GM19023 (cell line): ENCODE data around the gene ZFP3.
"Not testable (repeated sequence)": the region's sequence is repeated elsewhere in the genome, so short reads cannot be mapped to it uniquely, and the experiment has no call there.

Source experiments
- ATAC-seq: cut with Tn5 transposase; IDR thresholded peaks from one replicate; pipeline ENCODE4 v1.9.1; 2021; ENCODE audit warnings: mild to moderate bottlenecking, moderate library complexity; ENCODE audit not compliant: unreplicated experiment

ZFP3 gene

DNA sequence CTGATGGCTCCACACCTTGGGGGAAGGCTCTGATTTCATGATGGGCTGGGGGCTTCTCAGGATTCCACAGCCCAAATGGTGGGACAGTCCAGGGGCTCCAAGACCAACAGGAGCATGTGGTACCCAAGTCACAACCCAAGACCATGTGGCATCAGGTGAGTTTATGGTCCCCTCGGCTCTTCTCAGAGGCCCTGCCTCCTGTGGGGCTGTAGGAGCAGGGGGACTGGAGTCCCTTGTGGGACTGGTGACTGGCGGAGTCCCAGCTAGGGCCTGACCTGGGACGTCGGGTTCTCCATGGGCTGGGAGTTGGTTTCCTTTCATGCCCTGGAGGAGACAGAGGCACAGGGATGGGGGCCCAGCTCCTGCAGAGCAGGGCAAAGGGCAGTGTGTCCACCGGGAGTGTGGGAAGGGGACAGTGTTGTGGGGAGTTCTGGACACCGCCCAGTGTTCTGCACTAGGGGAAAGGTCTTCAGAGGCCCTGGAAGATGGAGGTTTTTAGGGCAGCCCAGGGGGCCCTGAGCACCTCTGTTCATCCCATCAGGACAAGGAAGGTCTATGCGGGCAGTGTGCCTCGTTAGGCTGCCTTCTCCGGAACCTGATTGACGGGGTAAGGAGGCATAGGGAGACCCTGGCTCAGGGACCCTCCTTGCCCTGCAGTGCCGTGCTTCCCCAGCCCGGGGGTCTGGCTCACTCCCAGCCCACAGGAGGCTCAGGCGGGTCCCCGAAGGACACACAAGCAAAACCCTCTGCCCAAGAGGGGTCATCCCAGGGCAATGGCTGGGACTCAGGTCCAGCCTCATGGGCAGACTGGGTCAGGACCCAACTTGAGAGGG is 58.5 kb downstream of the ZFP3 start:
- not testable (repeated sequence) for ATAC-seq

DNA sequence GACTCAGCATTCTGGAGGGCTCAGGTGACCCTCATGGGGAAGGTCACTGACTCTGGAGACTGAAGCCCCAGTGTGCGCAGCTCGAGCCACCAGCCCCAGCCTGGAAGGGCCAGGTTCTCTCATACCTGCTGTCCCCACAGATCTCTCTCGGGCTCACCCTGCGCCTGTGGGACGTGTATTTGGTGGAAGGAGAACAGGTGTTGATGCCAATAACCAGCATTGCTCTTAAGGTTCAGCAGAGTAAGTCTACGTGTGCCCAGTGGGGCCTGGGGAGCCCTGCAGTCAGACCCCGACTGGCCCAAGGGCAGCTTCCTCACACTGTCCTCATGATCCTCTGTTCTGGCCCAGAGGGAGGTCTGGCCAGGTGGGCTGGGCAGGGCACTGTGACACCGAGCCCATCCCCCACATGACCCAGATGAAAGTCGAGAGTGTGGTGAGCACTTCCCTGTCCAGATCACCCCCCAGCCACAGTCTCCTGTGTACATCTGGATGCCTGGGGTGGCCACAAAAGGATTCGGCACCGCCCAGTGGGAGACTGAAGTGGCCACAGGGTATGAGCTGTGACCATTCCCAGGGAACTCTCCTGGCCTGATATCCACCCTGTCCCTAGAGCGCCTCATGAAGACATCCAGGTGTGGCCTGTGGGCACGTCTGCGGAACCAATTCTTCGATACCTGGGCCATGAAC is 59.4 kb downstream of the ZFP3 start:
- ATAC-seq: not testable (repeated sequence)

DNA sequence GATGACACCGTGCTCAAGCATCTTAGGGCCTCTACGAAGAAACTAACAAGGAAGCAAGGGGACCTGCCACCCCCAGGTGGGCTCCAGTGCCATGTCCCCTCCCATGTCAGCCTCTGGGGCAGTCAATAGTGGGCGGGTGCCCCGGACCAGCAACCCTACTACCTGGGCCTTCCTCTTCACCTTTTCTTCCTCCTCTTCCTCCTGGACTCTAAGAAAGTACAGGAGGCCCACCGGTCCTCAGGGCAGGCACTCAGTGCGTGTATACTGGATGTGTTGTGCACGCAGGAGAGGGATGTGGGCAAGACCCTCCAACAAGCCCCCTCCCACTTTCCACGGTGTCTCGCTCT is 59.9 kb downstream of the ZFP3 start:
- not testable (repeated sequence) for ATAC-seq

DNA sequence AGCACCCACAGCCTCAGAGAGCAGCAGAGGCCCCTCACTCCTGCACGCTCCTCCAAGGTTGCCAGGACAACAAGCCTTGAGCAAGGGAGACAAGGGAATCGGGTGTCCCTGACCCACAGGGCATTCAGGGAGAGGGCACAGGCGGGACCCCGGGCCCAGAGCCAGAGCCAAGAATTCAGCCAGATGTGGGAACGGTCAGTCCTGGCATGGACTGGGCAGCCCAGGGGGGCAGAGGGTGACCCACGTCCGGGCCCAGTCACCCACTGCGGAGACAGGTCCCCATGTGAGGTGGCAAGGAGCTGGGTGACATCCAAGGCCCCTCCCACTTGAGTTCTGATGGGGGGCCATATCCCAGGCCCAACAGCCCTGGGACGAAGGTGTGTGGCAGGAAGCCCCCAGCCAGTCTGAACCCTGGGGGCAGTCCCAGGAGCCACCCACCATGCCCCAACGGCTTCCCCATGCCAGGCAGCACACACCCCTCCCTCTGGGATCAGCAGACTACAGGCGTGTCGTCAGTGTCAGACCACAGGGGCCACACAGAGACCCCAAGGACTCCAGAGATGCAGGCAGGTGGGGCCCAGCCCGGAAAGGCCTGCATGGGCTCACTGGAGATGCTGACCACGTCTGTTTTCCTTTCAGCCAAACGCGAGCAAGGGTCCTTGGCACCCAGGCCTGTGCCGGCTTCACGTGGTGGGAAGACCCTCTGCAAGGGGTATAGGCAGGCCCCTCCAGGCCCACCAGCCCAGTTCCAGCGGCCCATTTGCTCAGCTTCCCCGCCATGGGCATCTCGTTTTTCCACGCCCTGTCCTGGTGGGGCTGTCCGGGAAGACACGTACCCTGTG is 60.6 kb downstream of the ZFP3 start:
- no peak for ATAC-seq

DNA sequence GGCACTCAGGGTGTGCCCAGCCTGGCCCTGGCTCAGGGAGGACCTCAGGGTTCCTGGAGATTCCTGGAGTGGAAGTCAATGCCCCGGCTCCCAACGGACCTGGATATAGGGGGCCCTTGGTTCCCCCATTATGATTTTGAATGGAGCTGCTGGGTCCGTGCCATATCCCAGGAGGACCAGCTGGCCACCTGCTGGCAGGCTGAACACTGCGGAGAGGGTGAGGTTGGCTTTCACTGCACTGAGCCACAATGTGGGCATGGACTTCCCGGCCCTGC is 61.1 kb downstream of the ZFP3 start:
- no peak for ATAC-seq

DNA sequence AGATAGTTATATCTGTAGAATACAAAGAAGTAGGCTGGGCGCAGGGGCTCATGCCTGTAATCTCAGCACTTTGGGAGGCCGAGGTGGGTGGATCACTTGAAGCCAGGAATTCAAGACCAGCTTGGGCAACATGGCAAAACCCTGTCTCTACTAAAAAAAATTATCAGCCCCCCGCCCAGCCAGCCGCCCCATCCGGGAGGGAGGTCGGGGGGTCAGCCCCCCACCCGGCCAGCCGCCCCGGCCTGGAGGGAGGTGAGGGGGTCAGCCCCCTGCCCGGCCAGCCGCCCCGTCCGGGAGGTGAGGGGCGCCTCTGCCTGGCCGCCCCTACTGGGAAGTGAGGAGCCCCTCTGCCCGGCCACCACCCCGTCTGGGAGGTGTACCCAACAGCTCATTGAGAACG is 64.6 kb downstream of the ZFP3 start:
- ATAC-seq: not testable (repeated sequence)
